GF-D8 (cell line): ENCODE results near the gene COL12A1.
"Not testable (repeated sequence)": the region's sequence is repeated elsewhere in the genome, so short reads cannot be mapped to it uniquely, and the experiment has no call there.

ENCODE experiments used
- DNase-seq: peaks from one replicate; lab custom pipeline; 2025; lab: John Stamatoyannopoulos, UW

The COL12A1 gene

GRCh38 chr6:75211920-75212590, 6.2 kb upstream of the COL12A1 start:
- no peak for DNase-seq

- peak; percentile 9 for DNase-seq
Measured at GRCh38 chr6:75210885-75211739, 5.3 kb upstream of the COL12A1 start.

GRCh38 chr6:75209184-75209723, 3.4 kb upstream of the COL12A1 start:
- no peak for DNase-seq

- DNase-seq: no peak
Measured at GRCh38 chr6:75208298-75209183, 2.7 kb upstream of the COL12A1 start.

GRCh38 chr6:75206576-75207342, 906 bp upstream of the COL12A1 start:
- no peak for DNase-seq

- no peak for DNase-seq
Measured at GRCh38 chr6:75204959-75205775, 686 bp downstream of the COL12A1 start.

GRCh38 chr6:75204217-75204958, 1.5 kb downstream of the COL12A1 start:
- DNase-seq: no peak

- DNase-seq: no peak
Measured at GRCh38 chr6:75203721-75204120, 2.1 kb downstream of the COL12A1 start.

GRCh38 chr6:75202676-75203131, 3.1 kb downstream of the COL12A1 start:
- DNase-seq: no peak

- no peak for DNase-seq
Measured at GRCh38 chr6:75201901-75202672, 3.8 kb downstream of the COL12A1 start.

- DNase-seq: no peak
Measured at GRCh38 chr6:75201021-75201420, 4.8 kb downstream of the COL12A1 start.

- no peak for DNase-seq
Measured at GRCh38 chr6:75199889-75200288, 6.0 kb downstream of the COL12A1 start.

- no peak for DNase-seq
Measured at GRCh38 chr6:75196081-75196687, 9.7 kb downstream of the COL12A1 start.

- no peak for DNase-seq
Measured at GRCh38 chr6:75188221-75188925, 17.5 kb downstream of the COL12A1 start.

- not testable (repeated sequence) for DNase-seq
Measured at GRCh38 chr6:75186581-75186980, 19.3 kb downstream of the COL12A1 start.

- DNase-seq: no peak
Measured at GRCh38 chr6:75183099-75183541, 22.7 kb downstream of the COL12A1 start.

GRCh38 chr6:75180864-75181263, 25.0 kb downstream of the COL12A1 start:
- DNase-seq: no peak

- no peak for DNase-seq
Measured at GRCh38 chr6:75178757-75179156, 27.1 kb downstream of the COL12A1 start.
